ENCODE data around the gene ADGRL2. TPM values are rescaled to one million over a fixed set of nuclear protein-coding genes. Genes with fewer than 3 reads are reported as not detected.

ADGRL2 gene
- total and polyA plus RNA-seq, 2 donors (not counting 3 experiments of a cell fraction or from before 2014, with no cell fraction given) = 32.7 to 46.1 TPM

GRCh38 chr1:82034812-82035211 lies 234.1 kb downstream of the ADGRL2 start:
- TF ChIP-seq EZH2 (IDR thresholded peaks at IDR 0.05; ENCODE audit: borderline replicate concordance, low read depth, low read length, severe bottlenecking) (no peak), POLR2AphosphoS5 (IDR thresholded peaks at IDR 0.05; ENCODE audit: insufficient read depth, low read depth, low read length) (no peak), GATA2 (IDR thresholded peaks at IDR 0.05; ENCODE audit: insufficient read depth, insufficient read length, low read depth, low read length) (no peak), MYC (IDR thresholded peaks at IDR 0.05; ENCODE audit: low read depth, low read length) (no peak), JUN (IDR thresholded peaks at IDR 0.05; ENCODE audit: borderline replicate concordance, insufficient read depth, insufficient read length, low read depth) (no peak), POLR2A (IDR thresholded peaks at IDR 0.05; ENCODE audit: low read depth, low read length) (no peak), FOS (IDR thresholded peaks at IDR 0.05; ENCODE audit: borderline replicate concordance, insufficient read depth, low read length) (no peak)
- TF ChIP-seq, protein P1, sequence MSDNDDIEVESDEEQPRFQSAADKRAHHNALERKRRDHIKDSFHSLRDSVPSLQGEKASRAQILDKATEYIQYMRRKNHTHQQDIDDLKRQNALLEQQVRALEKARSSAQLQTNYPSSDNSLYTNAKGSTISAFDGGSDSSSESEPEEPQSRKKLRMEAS (IDR thresholded peaks at IDR 0.05; ENCODE audit: insufficient read depth, insufficient read length) = no peak
- TF ChIP-seq, protein P2, sequence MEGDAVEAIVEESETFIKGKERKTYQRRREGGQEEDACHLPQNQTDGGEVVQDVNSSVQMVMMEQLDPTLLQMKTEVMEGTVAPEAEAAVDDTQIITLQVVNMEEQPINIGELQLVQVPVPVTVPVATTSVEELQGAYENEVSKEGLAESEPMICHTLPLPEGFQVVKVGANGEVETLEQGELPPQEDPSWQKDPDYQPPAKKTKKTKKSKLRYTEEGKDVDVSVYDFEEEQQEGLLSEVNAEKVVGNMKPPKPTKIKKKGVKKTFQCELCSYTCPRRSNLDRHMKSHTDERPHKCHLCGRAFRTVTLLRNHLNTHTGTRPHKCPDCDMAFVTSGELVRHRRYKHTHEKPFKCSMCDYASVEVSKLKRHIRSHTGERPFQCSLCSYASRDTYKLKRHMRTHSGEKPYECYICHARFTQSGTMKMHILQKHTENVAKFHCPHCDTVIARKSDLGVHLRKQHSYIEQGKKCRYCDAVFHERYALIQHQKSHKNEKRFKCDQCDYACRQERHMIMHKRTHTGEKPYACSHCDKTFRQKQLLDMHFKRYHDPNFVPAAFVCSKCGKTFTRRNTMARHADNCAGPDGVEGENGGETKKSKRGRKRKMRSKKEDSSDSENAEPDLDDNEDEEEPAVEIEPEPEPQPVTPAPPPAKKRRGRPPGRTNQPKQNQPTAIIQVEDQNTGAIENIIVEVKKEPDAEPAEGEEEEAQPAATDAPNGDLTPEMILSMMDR (IDR thresholded peaks at IDR 0.05; ENCODE audit: extremely low read depth in 1 of 2, insufficient read depth in 1 of 2, low read depth in 1 of 2, low read length in 2 of 2) = no peak
- ChIA-PET CTCF (no interaction called here), POLR2A (no interaction called here)
- intact Hi-C loops (cut with micrococcal nuclease) (no loop called here), dilution Hi-C loops (cut with MboI; ENCODE audit: extremely low pct_ligation_motif_present, low sequenced_read_pairs) (no loop called here)
- no peaks in the 10 kb centered on the region for H3K9me1 ChIP-seq (replicated peaks; ENCODE audit: control insufficient read depth, extremely low read depth, insufficient read depth, low read length)
- no peaks in the 10 kb centered on the region for H3K4me1 ChIP-seq (ENCODE audit: control insufficient read depth, extremely low read depth, insufficient read depth, low read length)
- no peak overlapping the region for H3K27ac ChIP-seq (ENCODE audit: insufficient read depth, low read depth, low read length)
- H3K79me2 ChIP-seq (ENCODE audit: control insufficient read depth, insufficient read depth, low read length) = no peaks in the 10 kb centered on the region
- no peaks in the 10 kb centered on the region for H4K20me1 ChIP-seq (replicated peaks; ENCODE audit: control insufficient read depth, extremely low read depth, insufficient read depth, low read length)
- no peaks in the 10 kb centered on the region for H3K36me3 ChIP-seq (ENCODE audit: control insufficient read depth in 2 of 2, extremely low read depth in 1 of 2, insufficient read depth in 2 of 2, low read length in 2 of 2)
- no TSS peak for BruUV-seq (replicated peaks)
- H3K9ac ChIP-seq (replicated peaks; ENCODE audit: extremely low read depth, insufficient read depth, low read length) = no peak overlapping the region
- no peaks in the 10 kb centered on the region for H3K9me3 ChIP-seq (replicated peaks; ENCODE audit: control insufficient read depth, insufficient read depth, low read length)
- no peak overlapping the region for H3K4me3 ChIP-seq (replicated peaks in 1 of 3; ENCODE audit: insufficient read depth in 1 of 3, low read depth in 1 of 3, low read length in 3 of 3)
- DNase-seq (ENCODE audit: low read depth, low spot score) (no peak), FAIRE-seq (no peak)
- H2AFZ ChIP-seq (ENCODE audit: low read depth, low read length) = no peak overlapping the region
- no peaks in the 10 kb centered on the region for H3K27me3 ChIP-seq (ENCODE audit: control insufficient read depth in 2 of 2, insufficient read depth in 2 of 2, low read length in 2 of 2)
- no peak overlapping the region for H3K4me2 ChIP-seq (ENCODE audit: insufficient read depth, low read length)
